IPS-18c (cell line): ENCODE measurements around the gene PRTG.

Experiments
- H3K4me3 ChIP-seq: 2 replicates; pipeline ENCODE4 v1.7.0; 2013; ENCODE audit warnings: low read depth, mild to moderate bottlenecking, low read length, moderate library complexity; ENCODE audit not compliant: insufficient read depth
- H3K9me3 ChIP-seq: one replicate; pipeline ENCODE4 v1.6.1; 2013; ENCODE audit warnings: mild to moderate bottlenecking, low read length, moderate library complexity; ENCODE audit not compliant: control insufficient read depth, insufficient read depth

The PRTG gene

GRCh38 chr15:55676507-55676906 is 66.4 kb downstream of the PRTG start:
- Histone ChIP-seq H3K9me3 (no peaks in the 10 kb centered on the region), H3K4me3 (no peak overlapping the region)

- H3K9me3 ChIP-seq: no peaks in the 10 kb centered on the region
- no peak overlapping the region for H3K4me3 ChIP-seq
Observed at GRCh38 chr15:55673287-55673686, 69.7 kb downstream of the PRTG start.

- H3K9me3 ChIP-seq: no peaks in the 10 kb centered on the region
- H3K4me3 ChIP-seq: no peak overlapping the region
Observed at GRCh38 chr15:55669270-55669669, 73.7 kb downstream of the PRTG start.

- Histone ChIP-seq H3K9me3 (no peaks in the 10 kb centered on the region), H3K4me3 (no peak overlapping the region)
Observed at GRCh38 chr15:55665605-55666227, 77.2 kb downstream of the PRTG start.

GRCh38 chr15:55661428-55661827 is 81.5 kb downstream of the PRTG start:
- Histone ChIP-seq H3K4me3 (no peak overlapping the region), H3K9me3 (no peaks in the 10 kb centered on the region)

- Histone ChIP-seq H3K4me3 (no peak overlapping the region), H3K9me3 (no peaks in the 10 kb centered on the region)
Observed at GRCh38 chr15:55660153-55660552, 82.8 kb downstream of the PRTG start.

- no peaks in the 10 kb centered on the region for H3K9me3 ChIP-seq
- no peak overlapping the region for H3K4me3 ChIP-seq
Observed at GRCh38 chr15:55659481-55659880, 83.5 kb downstream of the PRTG start.

- Histone ChIP-seq H3K9me3 (no peaks in the 10 kb centered on the region), H3K4me3 (no peak overlapping the region)
Observed at GRCh38 chr15:55658886-55659285, 84.1 kb downstream of the PRTG start.

- no peak overlapping the region for H3K4me3 ChIP-seq
- H3K9me3 ChIP-seq: no peaks in the 10 kb centered on the region
Observed at GRCh38 chr15:55654561-55655031, 88.4 kb downstream of the PRTG start.

- no peaks in the 10 kb centered on the region for H3K9me3 ChIP-seq
Observed at GRCh38 chr15:55652909-55653495, 90.0 kb downstream of the PRTG start.

GRCh38 chr15:55652359-55652758 is 90.6 kb downstream of the PRTG start:
- H3K9me3 ChIP-seq: no peaks in the 10 kb centered on the region
- H3K4me3 ChIP-seq: no peak overlapping the region

More at GRCh38 chr15:55652909-55653495, 90.0 kb downstream of the PRTG start:
- no peak overlapping the region for H3K4me3 ChIP-seq

- Histone ChIP-seq H3K4me3 (no peak overlapping the region), H3K9me3 (no peaks in the 10 kb centered on the region)
Observed at GRCh38 chr15:55649058-55649423, 93.9 kb downstream of the PRTG start.

GRCh38 chr15:55638764-55639163 is 104.2 kb downstream of the PRTG start:
- H3K9me3 ChIP-seq: no peaks in the 10 kb centered on the region
- no peak overlapping the region for H3K4me3 ChIP-seq

- H3K9me3 ChIP-seq: no peaks in the 10 kb centered on the region
Observed at GRCh38 chr15:55637086-55637485, 105.9 kb downstream of the PRTG start.

GRCh38 chr15:55633731-55634130 is 109.2 kb downstream of the PRTG start:
- H3K4me3 ChIP-seq: no peak overlapping the region
- no peaks in the 10 kb centered on the region for H3K9me3 ChIP-seq

More at GRCh38 chr15:55637086-55637485, 105.9 kb downstream of the PRTG start:
- no peak overlapping the region for H3K4me3 ChIP-seq

GRCh38 chr15:55632434-55632833 is 110.5 kb downstream of the PRTG start:
- H3K4me3 ChIP-seq: no peak overlapping the region
- no peaks in the 10 kb centered on the region for H3K9me3 ChIP-seq

GRCh38 chr15:55630858-55631257 is 112.1 kb downstream of the PRTG start:
- Histone ChIP-seq H3K4me3 (no peak overlapping the region), H3K9me3 (no peaks in the 10 kb centered on the region)

GRCh38 chr15:55628369-55628730 is 114.6 kb downstream of the PRTG start:
- Histone ChIP-seq H3K4me3 (no peak overlapping the region), H3K9me3 (no peaks in the 10 kb centered on the region)
